ENCODE data around the gene SNTG2.

SNTG2 gene

DNA sequence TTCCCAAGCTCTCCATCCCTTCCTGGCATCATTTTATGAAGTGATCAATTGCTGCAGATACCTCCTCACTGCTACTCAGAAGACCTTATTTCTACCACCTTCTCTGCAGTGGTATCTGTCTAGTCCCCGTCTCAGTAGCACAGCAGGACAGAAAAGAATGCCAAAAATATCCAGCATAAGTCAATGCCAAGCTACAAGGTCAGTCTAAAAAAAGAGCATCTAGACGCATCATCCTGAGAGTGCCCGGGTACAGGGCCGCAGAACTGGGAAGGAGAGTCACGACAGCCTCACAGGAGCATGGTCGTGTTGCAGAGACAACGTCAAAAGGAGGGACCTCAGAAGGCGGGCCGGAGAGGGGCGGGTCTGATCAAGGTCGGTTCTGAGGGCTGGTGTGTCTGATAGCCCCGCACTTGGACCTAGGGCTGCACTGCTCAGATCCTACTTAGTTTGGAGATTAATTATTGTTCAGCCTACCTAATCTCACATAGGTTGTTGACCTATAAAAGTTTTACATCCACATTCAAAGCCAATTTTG lies 24.3 kb upstream of the SNTG2 start:
- no peak overlapping the region for H3K4me3 ChIP-seq (ENCODE audit: low read depth, low read length)

DNA sequence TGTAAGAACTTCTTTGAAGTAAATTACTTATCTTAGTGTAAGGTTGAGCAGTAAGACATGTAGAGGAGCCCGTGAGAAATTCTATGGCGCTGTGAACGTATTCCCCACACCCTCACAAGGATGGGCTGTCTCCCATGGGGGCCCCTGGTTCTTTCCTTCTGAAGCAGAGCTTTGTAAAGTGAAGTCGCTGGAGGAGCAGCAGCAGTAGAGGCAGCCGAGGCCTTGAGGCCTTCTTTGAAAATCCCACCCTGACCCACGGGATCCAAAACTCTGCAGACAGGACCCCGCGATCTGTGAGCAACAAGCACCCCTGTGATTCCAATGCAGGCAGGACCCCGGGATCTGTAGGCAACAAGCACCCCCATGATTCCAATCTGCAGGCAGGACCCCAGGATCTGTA lies 23.8 kb upstream of the SNTG2 start:
- no peak overlapping the region for H3K4me3 ChIP-seq (ENCODE audit: low read depth, low read length)

DNA sequence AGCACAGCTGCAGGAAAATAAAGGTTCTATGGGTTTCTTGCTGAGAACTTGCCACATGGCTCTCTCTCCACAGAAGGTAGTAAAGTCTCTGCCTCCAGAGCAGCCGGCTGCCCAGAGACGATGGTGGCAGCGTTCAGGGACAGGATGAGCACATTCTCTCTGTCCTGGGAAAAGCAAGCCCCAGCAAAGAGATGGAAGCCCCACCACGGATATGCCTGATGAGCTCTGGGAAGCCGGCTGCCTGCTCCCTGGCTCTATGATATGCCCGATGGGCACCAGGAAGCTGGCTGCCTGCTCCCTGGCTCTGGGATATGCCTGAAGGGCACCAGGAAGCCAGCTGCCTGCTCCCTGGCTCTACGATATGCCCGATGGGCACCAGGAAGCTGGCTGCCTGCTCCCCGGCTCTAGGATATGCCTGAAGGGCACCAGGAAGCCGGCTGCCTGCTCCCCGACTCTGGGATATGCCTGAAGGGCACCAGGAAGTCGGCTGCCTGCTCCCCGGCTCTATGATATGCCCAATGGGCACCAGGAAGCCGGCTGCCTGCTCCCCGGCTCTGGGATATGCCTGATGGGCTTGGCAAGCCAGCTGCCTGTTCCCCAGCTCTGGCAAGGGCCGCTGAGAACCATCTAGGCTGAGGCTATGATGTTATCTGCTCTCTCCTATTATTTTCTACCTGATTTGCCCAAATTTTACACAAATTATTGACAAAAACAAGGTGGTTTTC lies 21.5 kb upstream of the SNTG2 start:
- H3K4me3 ChIP-seq (ENCODE audit: low read depth, low read length) = no peak overlapping the region

DNA sequence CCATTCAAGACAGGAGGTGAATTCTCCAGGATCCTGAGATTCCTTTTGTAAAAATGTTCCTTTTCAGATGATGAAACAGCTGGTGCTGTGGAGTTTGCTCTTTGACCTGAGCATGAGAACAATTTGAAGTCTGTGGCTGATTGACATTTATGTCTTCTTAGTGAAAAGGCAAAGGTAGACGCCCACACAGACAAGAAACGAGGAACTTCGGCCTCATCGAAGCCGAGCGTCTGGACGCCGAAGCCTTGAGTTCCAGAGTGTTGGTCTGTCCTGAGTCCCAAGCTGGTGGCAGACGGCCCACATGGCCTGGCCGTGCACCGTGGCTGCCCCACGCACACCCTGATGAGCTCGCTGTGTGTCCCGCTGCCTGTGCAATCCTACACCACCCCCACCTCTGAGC lies 20.7 kb upstream of the SNTG2 start:
- no peak overlapping the region for H3K4me3 ChIP-seq (ENCODE audit: low read depth, low read length)

DNA sequence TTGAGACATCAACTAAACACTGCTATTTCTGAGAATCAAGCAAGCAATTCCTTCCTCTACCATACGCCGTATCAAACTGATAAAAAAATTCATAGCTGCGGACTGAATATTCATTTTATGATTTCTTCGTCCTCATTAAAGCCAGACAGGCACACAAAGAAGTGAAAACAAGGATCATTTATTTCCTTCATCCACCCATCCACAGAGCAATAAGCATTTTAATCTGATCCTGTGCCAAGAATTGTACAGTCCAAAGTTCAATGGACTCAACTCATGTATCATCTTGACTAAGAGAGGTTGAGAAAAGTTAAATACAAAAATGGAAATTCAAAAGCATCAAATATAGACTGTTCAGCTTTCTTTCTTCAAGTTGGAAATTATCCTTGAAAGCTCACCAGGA lies 19.7 kb upstream of the SNTG2 start:
- H3K4me3 ChIP-seq (ENCODE audit: low read depth, low read length) = no peak overlapping the region

DNA sequence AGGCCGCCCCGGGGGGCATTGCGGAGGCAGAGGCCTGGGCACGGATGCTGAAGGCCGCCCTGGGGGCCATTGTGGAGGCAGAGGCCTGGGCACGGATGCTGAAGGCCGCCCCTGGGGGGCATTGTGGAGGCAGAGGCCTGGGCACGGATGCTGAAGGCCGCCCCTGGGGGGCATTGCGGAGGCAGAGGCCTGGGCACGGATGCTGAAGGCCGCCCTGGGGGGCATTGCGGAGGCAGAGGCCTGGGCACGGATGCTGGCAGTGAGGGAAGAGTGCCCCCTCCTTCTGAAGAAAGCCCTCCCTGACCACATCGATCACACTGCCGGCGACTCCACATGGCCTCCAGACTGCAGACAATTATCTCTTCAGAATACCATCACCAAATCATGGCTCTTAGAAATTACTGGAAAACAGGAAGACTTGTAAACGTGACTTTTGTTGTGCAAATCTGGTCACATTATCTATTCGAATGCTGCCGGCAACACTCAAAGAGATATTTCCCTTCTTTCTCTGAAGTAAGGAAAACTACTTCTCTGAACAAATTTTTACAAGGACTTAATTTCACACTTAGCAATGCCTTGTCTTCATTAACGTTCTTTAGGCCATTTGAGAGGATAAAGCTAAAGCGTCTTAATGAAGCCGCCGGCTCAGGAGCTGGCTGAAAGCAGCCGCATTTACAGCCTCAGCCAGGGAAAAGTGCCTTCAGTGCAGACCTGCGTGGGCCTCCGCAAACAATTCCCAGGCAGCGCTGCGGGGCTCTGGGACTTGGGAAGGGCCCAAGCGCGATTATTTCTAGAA lies 18.1 kb upstream of the SNTG2 start:
- H3K4me3 ChIP-seq (ENCODE audit: low read depth, low read length) = no peak overlapping the region

DNA sequence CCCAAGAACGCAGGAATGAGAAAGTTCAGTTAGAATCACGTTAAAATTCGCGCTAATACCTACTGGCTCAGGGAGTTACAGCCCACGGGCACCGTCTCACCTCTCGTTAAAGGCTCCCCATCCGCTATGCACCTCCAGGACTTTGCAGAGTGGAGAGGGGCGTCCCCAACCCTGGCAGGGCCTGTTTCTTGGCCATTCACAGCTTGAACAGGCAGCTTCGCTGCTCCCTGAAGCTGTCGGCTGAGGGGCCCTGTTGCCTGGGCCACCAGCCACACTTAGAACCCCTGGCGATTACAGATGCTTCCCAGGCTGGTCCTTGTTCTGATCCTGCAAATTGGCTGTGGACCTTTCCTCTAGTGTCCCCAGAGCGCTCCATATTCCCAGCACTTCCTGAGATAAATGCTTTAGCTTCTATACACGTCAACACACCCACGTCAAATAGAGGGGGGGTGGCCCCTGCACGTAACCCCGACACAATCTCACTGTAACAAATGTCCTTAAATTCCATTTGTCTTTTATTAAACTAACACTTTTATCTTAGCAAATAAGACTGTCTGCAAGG lies 16.8 kb upstream of the SNTG2 start:
- no peak overlapping the region for H3K4me3 ChIP-seq (ENCODE audit: low read depth, low read length)

DNA sequence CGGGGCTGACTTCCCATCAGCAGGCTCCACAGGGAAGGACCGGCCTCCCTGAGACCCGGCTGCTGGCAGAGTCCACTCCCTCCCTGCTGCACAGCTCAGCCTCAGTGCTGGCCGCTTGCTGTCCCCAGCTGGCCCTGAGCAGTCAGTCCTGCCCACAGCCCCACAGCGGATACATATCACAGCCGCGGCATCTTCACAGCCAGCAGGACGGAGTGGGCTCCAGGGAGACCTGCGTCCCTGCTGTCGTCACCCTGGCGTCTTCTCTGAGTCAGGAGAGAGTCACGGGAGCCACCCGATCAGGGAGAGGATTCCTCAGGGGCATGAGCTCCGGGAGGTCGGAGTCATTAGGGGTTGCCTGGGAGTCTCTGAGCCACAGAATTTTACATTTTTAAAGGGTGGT lies 13.1 kb upstream of the SNTG2 start:
- no peak overlapping the region for H3K4me3 ChIP-seq (ENCODE audit: low read depth, low read length)

DNA sequence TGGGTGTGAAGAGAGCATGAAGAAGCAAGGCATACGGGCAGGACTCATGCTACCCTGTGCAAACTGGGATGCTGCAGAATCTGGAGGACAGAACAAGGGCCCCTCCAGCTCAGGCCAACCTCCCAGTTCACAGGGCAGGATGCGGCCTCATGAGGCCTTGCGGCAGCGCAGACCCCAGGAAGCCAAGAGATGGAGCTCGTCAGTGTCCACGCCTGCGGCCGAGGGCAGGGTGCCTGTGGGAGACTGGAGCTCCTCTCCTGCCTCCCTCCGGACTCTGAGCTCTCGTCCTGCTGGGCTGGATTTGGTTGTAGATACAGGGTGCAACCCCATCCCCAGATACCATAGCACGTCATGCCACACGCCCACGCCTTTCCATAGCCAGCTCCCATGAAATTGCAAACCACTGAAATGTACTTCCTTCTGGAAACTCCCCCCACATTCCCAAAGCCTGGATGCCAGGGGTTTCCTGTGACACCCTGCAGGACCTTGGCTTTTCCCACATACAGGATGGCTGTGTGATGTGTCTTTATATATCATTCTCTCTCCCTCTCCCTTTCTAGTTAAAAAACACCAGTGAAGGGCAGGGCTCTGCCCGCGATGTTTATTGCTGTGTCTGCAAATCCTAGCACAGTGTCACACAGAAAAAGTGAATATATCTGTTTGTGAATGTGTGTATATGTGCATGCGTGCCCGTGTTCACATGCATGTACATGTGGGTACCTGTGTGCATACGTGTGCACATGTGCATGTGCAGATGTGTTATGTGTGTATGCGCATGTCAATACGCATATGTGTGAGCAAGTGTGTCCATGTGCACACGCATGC lies 12.3 kb upstream of the SNTG2 start:
- no peak overlapping the region for H3K4me3 ChIP-seq (ENCODE audit: low read depth, low read length)

DNA sequence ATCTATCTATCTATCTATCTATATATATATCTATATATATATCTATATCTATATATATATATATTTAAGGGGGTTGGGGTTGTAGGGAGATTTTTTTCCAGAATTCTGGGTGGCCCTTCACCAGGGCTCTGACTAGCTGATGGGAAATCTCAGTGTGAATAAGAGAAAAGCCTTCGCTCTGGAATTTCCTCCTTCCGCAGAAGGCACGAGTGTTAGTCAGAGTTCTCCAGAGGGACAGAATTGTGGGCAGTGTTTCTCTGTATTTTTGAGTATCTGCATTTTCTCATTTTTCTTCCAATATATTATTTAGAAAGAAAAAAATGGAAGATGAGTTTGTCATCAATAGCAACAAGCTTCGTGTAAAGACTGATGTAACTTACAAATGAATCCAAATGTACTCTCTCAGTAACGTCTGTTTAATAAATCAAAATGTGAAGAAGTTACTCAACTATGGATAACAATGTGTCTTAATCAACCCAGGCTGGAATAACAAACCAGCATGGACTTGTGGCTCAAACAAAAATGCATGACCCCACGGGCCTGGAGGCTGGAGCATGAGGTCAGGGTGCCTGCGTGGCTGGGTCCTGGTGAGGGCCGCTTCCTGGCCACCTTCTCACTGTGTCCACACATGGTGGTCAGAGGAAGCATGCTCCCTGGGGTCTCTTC lies 10.6 kb upstream of the SNTG2 start:
- H3K4me3 ChIP-seq (ENCODE audit: low read depth, low read length) = no peak overlapping the region

DNA sequence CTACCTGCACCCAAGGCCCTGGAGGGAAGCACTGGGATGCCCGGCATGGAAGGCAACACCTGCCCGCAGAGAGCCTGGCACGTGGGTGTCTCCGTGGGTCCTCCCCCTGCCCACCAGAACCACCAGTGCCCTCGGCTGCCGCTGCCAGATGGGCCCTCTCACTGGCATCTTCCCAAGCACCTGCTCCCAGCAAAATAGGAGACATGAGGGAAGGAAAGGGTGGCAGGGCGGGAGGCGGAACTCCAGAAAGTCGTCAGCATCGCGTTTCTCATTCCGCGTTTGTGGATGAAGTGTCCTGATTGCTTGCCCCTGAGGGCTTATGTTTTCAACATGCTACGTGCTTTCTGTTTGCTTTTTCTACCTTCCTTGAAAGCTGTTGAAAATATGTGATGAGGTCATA lies 8.8 kb upstream of the SNTG2 start:
- H3K4me3 ChIP-seq (ENCODE audit: low read depth, low read length) = no peak overlapping the region

DNA sequence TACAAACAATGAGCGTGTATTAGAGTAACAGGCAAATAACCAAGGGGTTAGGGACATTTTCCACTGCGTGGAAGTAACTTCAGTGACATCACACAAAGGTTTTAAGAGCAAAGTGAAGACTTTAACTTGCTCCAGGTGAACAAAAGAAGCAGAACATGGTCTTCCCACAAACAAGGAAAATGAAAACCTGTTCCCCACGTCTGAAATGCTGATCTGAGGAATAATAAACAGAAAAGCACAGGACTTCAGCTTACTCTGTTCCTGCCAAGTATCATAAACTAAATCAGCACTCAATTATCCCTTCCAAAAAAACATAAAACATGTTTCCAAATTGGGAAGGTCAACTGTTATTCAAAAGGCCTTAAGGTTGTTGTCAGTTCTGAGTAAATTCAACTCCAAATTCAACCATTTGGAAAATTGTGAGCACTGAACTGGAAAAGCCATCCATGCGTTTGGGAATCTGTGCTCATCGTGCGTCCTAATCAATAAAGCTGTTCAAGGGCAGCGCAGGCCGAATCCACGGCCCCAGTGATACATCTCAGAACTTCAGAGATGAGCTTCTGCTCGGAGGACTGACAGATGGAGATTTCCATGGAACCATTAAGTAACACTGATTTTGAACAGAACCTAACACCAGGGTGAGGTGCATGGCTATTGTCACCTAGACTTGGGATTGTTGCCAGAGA lies 7.7 kb upstream of the SNTG2 start:
- H3K4me3 ChIP-seq (ENCODE audit: low read depth, low read length) = no peak overlapping the region

DNA sequence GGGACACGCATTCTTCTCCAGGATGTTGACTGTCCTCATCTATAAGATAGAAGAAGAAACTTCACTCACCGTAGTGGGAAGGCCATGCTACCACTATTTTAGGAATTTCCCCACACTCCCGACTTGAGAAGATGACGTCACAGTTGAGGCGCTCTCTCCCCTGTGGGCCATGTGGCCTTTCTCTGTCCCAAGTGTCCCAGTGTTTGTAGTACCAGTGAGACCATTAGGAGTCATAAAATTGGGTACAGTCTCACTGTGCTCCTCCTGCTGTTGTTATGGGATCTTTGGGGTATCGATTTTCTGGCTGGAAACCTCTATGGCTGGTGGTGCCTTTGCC lies 7.2 kb upstream of the SNTG2 start:
- H3K4me3 ChIP-seq (ENCODE audit: low read depth, low read length) = no peak overlapping the region

DNA sequence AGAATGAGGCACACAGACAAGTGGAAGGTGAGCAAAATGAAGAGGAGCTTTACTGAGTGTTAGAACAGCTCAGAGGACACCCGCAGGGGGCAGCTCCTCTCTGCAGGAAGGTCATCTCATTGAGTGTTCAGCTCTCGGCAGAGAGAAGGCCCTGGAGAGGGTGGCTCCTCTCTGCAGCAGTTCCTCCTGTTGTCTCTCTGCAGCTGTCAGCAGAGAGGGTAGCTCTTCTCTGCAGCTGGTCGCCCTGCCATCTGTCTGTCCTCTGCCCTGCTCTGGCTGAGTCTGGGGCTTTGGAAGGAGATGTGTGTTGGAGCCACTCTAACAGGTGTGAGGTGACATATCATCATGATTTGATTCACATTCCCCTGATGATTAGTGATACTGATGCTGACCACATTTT lies 6.8 kb upstream of the SNTG2 start:
- H3K4me3 ChIP-seq (ENCODE audit: low read depth, low read length) = no peak overlapping the region

DNA sequence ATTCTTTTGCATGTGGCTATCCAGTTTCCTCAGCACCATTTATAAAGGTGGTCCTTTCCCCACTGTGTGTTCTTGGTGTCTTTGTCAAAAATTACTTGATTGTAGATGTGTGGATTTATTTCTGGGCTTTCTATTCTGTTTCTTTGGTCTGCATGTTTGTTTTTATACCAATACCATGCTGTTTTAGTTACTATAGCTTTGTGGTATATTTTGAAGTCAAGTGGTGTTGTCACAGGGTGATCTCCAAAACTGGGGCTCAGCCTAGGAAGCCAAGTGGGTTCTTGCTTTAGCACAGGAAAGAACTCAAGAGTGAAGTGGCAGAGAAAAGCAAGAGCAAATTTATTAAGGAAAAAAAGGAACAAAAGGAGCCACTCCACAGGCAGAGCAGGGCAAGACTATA lies 6.0 kb upstream of the SNTG2 start:
- H3K4me3 ChIP-seq (ENCODE audit: low read depth, low read length) = no peak overlapping the region

DNA sequence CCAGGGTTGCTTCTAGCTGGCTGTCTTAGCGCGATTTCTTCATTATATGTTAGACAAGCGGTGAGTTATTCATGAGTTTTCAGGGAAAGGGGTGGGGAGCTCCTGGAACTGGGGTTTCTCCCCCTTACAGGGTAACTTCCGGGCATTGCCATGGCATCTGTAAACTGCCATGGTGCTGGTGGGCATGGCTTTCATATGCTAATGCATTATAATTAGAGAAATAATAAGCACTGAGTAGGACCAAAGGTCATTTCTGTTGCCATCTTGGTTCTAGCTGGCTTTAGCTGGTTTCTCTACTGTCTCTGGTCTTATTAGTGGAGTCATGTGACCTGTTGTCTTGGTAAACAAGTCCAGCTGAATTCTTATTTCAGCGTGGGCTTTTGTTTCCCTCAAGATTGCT lies 5.5 kb upstream of the SNTG2 start:
- no peak overlapping the region for H3K4me3 ChIP-seq (ENCODE audit: low read depth, low read length)

DNA sequence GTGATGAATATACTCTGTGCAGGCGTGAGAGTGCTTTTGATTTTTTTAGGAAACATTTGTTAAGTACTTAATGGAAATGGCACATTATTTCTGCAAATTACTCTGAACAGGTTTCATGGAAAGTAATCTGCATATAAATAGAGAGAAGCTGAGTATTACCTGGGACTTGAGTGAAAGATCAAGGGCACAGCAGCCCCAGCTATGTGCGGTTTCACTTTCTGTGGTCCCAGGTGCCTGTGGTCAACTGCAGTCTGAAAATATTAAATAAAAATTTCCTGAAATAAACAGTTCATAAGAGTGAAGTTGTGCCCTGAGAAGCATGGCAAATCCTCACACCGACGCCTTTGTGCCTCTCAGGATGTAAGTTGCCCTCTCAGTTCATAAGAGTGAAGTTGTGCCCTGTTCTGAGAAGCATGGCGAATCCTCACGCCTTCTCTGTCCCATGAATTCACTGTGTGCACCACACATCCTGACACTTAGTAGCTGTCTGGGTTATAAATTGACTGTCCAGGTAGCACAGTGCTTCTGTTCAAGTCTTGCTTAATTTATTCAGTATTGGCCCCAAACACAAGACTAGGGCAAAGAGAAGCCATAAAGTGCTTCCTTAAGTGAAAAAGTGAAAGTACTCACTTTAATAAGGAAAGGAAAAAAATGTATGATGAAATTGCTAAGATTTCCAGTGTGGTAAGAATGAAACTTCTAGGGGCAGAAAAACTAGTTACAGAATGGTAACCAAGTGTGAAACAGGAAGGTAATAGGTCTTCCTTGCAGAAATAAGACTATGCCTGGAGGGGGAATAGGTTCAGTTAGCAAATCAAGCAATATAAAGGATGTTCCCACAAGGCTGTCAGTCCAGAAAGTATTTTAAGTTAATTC lies 4.3 kb upstream of the SNTG2 start:
- H3K4me3 ChIP-seq (ENCODE audit: low read depth, low read length) = no peak overlapping the region

DNA sequence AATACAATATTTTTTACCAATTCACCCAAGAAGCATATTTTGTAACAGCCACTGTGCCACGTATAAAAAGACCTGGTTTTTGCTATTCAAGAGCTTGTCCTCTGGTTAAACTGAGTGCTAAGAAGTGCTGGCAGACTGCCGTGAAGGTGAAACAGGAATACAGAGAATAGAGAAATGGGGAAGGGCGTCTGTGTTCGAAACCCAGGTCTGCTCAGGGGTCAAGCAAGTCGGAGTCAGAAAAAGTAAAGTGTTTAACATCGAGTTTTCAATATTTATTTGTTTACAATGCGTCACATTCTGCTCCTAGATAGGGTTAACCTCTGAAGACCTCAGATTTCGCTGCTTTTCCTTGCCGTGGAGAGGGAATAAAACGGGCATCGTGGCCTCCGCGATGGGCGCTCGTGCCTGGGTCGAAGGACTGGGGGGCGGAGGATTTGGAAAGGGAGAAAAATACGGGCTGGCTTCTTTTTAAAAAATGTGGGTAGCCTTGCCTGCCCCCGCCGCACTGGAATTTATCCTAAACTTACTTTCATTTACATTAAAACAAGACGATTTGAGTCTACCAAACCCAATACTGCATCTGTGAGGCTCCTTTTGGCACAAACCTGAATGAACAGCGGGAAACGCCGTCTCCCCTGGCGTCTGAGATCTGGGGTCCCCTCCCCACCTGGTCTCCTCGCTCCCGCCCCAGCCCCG lies 1.1 kb upstream of the SNTG2 start:
- peak overlapping the region; percentile 49 for H3K4me3 ChIP-seq (ENCODE audit: low read depth, low read length)
